NCI-H2107 treated with DMSO at 0.1 percent for 48 hours (cell line): ENCODE results near the gene ERMARD.
"Not testable (repeated sequence)": the region's sequence is repeated elsewhere in the genome, so short reads cannot be mapped to it uniquely, and the experiment has no call there.

Experiments
- DNase-seq: peaks from one replicate; lab custom pipeline; 2025; ENCODE audit not compliant: unreplicated experiment; lab: John Stamatoyannopoulos, UW

The ERMARD gene

DNA sequence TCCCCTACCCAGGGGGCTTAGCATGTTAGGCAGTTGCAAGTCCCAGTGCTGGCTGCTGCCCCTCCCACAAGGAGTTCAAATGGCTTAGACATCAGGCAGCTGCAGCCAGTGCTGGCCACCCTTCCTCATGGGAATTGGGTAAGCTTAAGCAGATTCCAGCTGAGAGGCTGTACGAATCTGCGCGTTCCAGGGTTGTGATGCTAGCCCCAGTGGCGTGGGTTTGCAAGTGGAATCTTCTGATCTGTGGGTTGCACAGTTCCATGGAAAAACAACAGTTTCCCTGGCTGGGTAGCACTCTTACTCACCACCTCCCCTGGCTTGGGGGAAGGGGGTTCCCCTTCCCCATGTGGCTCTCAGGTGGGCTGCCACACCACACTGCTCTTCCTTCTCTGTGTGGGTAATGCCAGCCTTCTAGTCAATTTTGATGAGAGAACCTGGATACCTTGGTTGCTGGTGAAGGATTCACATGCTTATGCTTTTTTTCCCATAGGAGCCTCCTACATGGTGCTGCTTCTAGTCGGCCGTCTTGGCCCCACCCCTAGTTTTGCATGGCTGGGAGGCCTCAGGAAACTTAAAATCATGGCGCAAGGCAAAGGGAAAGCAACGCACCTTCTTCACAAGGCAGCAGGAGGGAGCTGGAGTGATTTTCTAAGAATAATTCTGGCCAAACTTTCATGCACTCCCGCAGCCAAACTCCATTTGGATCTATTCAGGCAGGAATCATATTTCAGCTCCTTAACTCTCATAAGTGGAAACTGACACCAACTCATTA is 13.0 kb upstream of the ERMARD start:
- peak; percentile 85 for DNase-seq

- DNase-seq = no peak
Measured at GRCh38 chr6:169738976-169739529, 12.4 kb upstream of the ERMARD start.

DNA sequence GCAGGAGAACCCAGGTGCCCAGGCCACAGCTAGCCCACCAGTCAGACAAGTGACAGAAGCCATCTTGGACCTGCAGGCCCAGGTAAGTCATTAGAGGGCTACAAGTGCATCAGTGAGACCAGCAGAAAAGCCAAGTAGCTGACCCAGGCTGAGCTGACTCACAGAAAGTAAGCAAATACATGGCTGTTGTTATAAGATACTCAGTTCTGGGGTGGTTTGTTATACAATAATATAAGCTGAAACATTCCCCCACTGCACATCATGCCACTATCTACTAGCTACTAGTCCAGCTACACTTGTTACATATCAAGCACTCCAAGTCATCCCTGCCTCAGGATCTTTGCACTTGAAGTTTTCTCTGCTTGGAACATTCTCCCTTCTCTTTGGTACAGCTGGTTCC is 10.1 kb upstream of the ERMARD start:
- DNase-seq = no peak

DNA sequence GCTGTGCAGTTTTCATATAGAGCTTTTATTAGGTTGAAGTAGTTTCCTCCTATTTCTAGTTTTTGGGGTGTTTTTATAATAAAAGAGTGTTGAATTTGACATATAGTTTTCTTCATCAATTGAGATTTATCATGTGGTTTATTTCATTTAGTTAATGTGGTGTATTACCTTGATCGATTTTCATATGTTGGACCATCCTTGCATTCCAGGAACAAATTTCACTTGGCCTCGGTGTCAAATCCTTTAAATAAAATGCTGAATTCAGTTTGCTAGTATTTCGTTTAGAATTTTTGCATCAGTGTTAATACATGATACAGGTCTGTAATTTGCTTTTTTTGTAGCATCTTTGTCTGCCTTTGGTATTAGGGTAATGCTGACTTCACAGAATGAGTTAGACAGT is 6.0 kb upstream of the ERMARD start:
- DNase-seq = no peak

GRCh38 chr6:169746556-169746955 is 4.9 kb upstream of the ERMARD start:
- no peak for DNase-seq

DNA sequence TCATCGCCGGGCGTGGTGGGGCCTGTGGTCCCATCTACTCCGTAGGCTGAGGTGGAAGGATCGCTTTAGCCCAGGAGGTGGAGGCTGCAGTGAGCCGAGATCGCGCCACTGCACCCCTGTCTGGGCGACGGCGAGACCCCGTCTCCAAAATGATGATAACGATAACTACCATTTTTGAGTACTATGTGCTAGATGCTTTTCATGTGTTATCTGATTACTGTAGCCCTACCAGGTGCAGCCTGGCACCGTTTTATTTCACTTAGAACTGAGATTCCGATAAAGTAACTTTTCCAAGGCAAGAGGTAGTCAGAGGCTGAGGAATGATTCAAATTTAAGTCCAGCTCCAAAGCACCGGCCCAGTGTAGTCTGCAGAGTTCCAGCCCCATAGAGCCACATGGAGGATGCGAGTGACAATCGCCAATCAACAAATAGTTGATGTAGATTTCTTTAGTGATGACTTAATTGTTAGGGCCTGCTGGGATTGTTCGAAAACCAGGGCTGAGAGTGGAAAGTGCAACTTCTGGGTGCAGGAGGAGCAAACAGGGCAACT is 727 bp downstream of the ERMARD start:
- DNase-seq = no peak

- no peak for DNase-seq
Measured at GRCh38 chr6:169755162-169755561, 3.7 kb downstream of the ERMARD start.

DNA sequence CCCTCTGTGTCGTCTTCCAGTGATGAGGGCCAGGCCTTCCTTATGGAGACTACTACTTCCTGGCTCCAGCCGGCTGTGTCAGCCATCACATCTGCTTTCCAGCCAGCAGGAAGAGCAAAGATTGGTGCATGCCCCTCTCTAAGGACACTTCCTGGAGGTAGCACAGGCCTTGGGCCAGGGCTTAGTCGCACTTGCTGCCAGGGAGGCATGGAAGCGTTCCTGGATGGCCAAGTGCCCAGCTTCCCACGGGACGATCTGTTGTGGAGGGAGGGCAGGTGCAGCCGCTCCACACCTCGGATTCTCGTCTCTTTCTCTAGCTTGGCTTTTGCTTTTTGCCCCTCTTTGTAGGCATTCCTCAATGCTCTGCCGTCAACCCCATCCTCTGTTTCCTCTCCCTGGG is 11.9 kb downstream of the ERMARD start:
- DNase-seq = no peak

GRCh38 chr6:169763881-169764280 is 12.5 kb downstream of the ERMARD start:
- DNase-seq = no peak

- DNase-seq = not testable (repeated sequence)
Measured at GRCh38 chr6:169765789-169766188, 14.4 kb downstream of the ERMARD start.

DNA sequence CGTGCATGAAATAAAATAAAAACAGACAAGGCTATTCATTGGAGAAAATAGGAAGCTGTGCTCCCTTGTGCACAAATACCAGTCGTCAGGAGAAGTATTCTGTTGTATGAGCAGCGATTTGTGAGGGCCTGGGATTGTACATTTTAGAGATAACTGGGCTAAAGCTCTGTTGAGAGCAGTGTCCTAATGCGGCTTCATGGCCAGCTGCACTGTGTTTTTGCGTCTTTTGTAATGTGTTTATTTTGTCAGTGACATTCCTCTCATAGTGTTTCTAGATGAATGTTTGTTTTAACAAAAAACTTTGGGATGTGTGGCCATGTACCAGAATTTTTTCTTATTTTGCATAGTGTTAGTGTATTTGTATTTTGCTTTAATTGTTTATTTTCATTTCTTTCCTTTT is 14.8 kb downstream of the ERMARD start:
- no peak for DNase-seq

GRCh38 chr6:169766921-169767736 is 15.7 kb downstream of the ERMARD start:
- no peak for DNase-seq

DNA sequence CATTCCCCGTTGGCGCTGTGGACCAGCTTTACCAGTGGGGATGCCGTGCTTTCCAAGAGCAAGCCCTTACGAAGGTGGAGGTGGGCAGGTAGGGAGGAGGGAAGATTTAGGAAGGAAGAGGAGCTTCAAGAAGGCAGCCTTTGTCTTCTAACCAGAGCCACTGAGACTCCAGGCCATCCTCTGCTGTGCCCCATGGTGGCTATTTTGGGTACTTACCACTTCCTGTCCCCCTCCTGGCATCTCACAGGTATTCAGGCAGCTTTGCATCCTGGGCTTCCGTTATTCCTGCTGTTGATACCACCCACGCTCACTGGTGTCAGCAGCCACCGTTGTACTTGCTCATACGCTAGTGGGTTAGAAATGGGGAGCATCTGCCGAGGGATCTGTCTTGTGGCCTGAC is 22.9 kb downstream of the ERMARD start:
- DNase-seq = no peak

- no peak for DNase-seq
Measured at GRCh38 chr6:169775321-169775720, 23.9 kb downstream of the ERMARD start.

GRCh38 chr6:169776379-169776778 is 25.0 kb downstream of the ERMARD start:
- no peak for DNase-seq

- no peak for DNase-seq
Measured at GRCh38 chr6:169777896-169778295, 26.5 kb downstream of the ERMARD start.

GRCh38 chr6:169778646-169779045 is 27.2 kb downstream of the ERMARD start:
- no peak for DNase-seq

DNA sequence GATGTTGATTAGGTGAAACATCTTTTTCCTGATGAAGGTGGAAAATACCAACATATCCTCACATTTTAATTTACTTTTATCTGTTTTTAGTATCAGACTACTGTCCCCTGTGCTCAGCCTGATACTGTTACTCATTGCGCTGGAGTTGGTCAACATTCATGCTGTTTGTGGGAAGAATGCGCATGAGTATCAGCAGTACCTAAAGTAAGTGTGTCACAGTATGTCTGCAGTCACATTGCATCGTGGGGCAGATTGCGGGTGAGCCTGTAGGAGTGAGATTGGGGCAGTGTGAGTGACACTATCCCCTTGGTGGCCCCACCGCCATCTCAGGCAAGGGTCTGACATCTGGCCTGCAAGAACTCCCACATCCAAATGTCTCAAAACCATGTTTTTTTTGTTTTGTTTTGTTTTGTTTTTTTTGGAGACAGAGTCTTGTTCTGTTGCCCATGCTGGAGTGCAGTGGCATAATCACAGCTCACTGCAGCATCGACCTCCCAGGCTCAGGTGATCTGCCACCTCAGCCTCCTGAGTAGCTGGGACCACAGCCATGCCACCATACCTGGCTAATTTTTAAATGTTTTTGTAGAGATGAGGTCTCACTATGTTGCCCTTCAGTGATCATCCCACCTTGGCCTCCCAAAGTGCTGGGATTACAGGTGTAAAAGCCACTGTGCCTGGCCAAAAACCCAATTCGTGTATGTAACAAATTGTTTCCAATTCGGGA is 27.8 kb downstream of the ERMARD start:
- no peak for DNase-seq

DNA sequence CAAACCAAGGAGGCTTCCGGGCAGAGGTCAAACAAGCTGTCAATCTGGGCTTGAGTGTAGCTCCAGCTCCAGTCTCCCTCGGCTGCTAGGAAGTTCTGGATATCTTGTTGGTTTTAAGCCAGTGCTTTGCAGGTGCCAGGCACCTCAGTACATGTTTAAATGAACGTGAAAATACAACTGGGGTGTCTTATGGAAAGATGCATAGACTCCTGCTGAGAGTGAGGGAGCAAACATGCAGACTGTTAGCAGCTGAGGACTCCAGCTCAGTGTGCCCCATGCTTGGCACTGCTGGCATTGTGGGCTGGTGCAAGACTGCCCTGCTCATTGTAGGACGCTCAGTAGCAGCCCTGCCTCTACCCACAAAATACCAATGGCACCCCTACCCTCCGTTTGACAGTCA is 28.5 kb downstream of the ERMARD start:
- no peak for DNase-seq

DNA sequence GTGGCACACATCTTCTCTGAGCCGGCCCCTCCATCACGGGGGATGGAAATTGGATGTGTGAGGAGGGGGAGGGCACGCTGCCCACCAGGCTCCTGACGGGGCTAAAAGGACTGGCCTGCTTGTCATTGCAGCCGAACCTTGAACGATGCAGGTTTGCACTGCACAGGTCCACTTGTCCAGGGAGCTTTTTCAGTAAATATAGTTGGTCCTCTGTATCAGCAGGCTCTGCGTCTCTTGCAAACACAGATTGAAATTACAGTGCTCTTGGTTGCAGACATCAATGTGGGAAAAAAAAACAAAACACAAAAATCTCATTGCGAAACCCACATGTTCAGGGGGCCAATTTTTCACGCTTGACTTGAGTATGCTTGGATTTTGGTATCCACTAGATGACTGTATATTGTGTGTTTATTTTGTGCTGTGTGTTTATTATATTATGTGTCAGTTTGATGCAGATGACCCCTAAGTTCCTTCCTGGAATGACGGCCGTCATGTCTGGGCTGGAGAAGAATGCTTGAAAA is 29.2 kb downstream of the ERMARD start:
- no peak for DNase-seq

DNA sequence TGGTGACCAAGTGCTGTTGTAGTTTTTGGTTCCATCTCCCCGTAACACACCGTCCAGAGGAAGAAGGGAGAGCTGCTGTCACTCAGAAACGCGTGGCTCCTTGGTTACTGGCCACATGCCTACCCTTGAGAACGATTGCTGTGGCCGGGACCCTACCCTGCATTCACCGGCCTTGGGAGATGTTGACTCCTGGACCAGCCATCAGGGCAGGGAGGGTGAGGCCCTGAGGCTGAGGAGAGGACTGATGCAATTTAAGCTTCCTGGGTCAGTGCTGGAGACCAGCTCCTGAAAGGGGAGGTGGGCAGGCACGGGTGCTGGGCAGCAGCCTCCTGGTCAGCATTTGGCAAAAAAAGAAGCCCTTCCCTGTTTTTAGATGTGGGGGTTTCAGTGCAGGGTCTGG is 31.5 kb downstream of the ERMARD start:
- DNase-seq = no peak
